WTC11 (cell line): Measurements from ENCODE around the gene ALOX12B. TPM values are rescaled to one million over a fixed set of nuclear protein-coding genes. Genes with fewer than 3 reads are reported as not detected.

ENCODE experiments used
- ATAC-seq: fragments of 200-7000 bp; cut with Tn5 transposase; 2 replicates; pipeline ENCODE4 v1.10.0; 2021; ENCODE audit warnings: mild to moderate bottlenecking, moderate library complexity
- CTCF ChIA-PET: fragments of 300-600 bp; sonication (Branson Sonifier 250); formaldehyde crosslinking; loops from one replicate; lab custom pipeline; 2021; ENCODE audit warnings: antibody characterized with exemption; lab: Charles Lee
- POLR2A ChIA-PET: fragments of 350-600 bp; sonication (Branson Sonifier 250); formaldehyde crosslinking; loops from one replicate; lab custom pipeline; 2021; ENCODE audit warnings: antibody characterized with exemption; lab: Charles Lee
- DNase-seq: peaks from one replicate; pipeline ENCODE4 v3.0.0; 2021; ENCODE audit warnings: low spot score
- H3K27ac Mint-ChIP-seq: 2 replicates; pipeline ENCODE4 v1.8.0; 2021; ENCODE audit warnings: mixed read lengths
- H3K27me3 Mint-ChIP-seq: 2 replicates; pipeline ENCODE4 v1.8.0; 2021; ENCODE audit warnings: low read depth, mild to moderate bottlenecking, moderate library complexity, mixed read lengths
- H3K36me3 Mint-ChIP-seq: 2 replicates; pipeline ENCODE4 v1.8.0; 2021; ENCODE audit warnings: mixed read lengths
- H3K4me1 Mint-ChIP-seq: 2 replicates; pipeline ENCODE4 v1.8.0; 2022; ENCODE audit warnings: mixed read lengths
- H3K4me3 Mint-ChIP-seq: 2 replicates; pipeline ENCODE4 v1.8.0; 2021; ENCODE audit warnings: mild to moderate bottlenecking, moderate library complexity, mixed read lengths
- H3K9me3 Mint-ChIP-seq: 2 replicates; pipeline ENCODE4 v1.8.0; 2021; ENCODE audit warnings: mixed read lengths
- AR ChIP-seq: fragments of 250-450 bp; sonication (Bioruptor Pico); IDR thresholded peaks from 2 replicates; pipeline ENCODE4 v1.9.0; 2021; ENCODE audit warnings: mild to moderate bottlenecking
- CBFB ChIP-seq: sonication (generic); formaldehyde crosslinking; IDR thresholded peaks from 2 replicates; pipeline ENCODE4 v1.8.1; 2022; ENCODE audit warnings: mild to moderate bottlenecking, low read depth, missing genetic modification reagents
- CREM ChIP-seq: sonication (generic); formaldehyde crosslinking; IDR thresholded peaks from 2 replicates; pipeline ENCODE4 v1.8.1; 2022; ENCODE audit warnings: mild to moderate bottlenecking, missing genetic modification reagents, moderate library complexity
- FOXK1 ChIP-seq: sonication (generic); formaldehyde crosslinking; IDR thresholded peaks from 2 replicates; pipeline ENCODE4 v1.8.0; 2022; ENCODE audit warnings: mild to moderate bottlenecking, moderate library complexity, missing genetic modification reagents
- FOXP1 ChIP-seq: sonication (generic); formaldehyde crosslinking; IDR thresholded peaks from 2 replicates; pipeline ENCODE4 v1.8.0; 2022; ENCODE audit warnings: missing genetic modification reagents, mild to moderate bottlenecking, moderate library complexity, borderline replicate concordance
- FOXP4 ChIP-seq: sonication (generic); formaldehyde crosslinking; IDR thresholded peaks from 2 replicates; pipeline ENCODE4 v1.8.0; 2022; ENCODE audit warnings: mild to moderate bottlenecking, missing genetic modification reagents
- IRF1 ChIP-seq: sonication (generic); formaldehyde crosslinking; IDR thresholded peaks from 2 replicates; pipeline ENCODE4 v1.8.0; 2023; ENCODE audit warnings: missing genetic modification reagents
- JUN ChIP-seq: sonication (generic); formaldehyde crosslinking; IDR thresholded peaks from 2 replicates; pipeline ENCODE4 v1.8.0; 2023; ENCODE audit warnings: mild to moderate bottlenecking, missing genetic modification reagents
- MLX ChIP-seq: sonication (generic); formaldehyde crosslinking; IDR thresholded peaks from 2 replicates; pipeline ENCODE4 v1.8.1; 2023; ENCODE audit warnings: mild to moderate bottlenecking, missing genetic modification reagents, moderate library complexity
- NFYB ChIP-seq: sonication (generic); formaldehyde crosslinking; conservative IDR thresholded peaks from 2 replicates; pipeline ENCODE4 v1.8.0; 2022; ENCODE audit warnings: low read depth, missing genetic modification reagents
- NR3C1 ChIP-seq: sonication (generic); formaldehyde crosslinking; conservative IDR thresholded peaks from 2 replicates; pipeline ENCODE4 v1.8.1; 2023; ENCODE audit warnings: low read depth, mild to moderate bottlenecking, missing genetic modification reagents
- PRRX2 ChIP-seq: fragments of 250-450 bp; sonication (Bioruptor Pico); IDR thresholded peaks from 2 replicates; pipeline ENCODE4 v1.8.0; 2021; ENCODE audit warnings: mild to moderate bottlenecking
- RORB ChIP-seq: fragments of 250-450 bp; sonication (Bioruptor Pico); IDR thresholded peaks from 2 replicates; pipeline ENCODE4 v1.9.0; 2021; ENCODE audit warnings: mild to moderate bottlenecking
- SMAD3 ChIP-seq: sonication (generic); formaldehyde crosslinking; IDR thresholded peaks from 2 replicates; pipeline ENCODE4 v1.8.0; 2022; ENCODE audit warnings: missing genetic modification reagents, mild to moderate bottlenecking, borderline replicate concordance
- TEAD4 ChIP-seq: sonication (generic); formaldehyde crosslinking; IDR thresholded peaks from 2 replicates; pipeline ENCODE4 v1.8.0; 2022; ENCODE audit warnings: mild to moderate bottlenecking, missing genetic modification reagents
- USF1 ChIP-seq: sonication (generic); formaldehyde crosslinking; IDR thresholded peaks from 2 replicates; pipeline ENCODE4 v1.8.0; 2022; ENCODE audit warnings: mild to moderate bottlenecking, missing genetic modification reagents
- ZBTB21 ChIP-seq: sonication (generic); formaldehyde crosslinking; IDR thresholded peaks from 2 replicates; pipeline ENCODE4 v1.8.1; 2023; ENCODE audit warnings: mild to moderate bottlenecking, missing genetic modification reagents, borderline replicate concordance
- ZNF138 ChIP-seq: sonication (generic); formaldehyde crosslinking; conservative IDR thresholded peaks from 2 replicates; pipeline ENCODE4 v1.8.1; 2022; ENCODE audit warnings: mild to moderate bottlenecking, moderate library complexity, missing genetic modification reagents
- ZNF263 ChIP-seq: sonication (generic); formaldehyde crosslinking; IDR thresholded peaks from 2 replicates; pipeline ENCODE4 v1.8.1; 2022; ENCODE audit warnings: low read depth, mild to moderate bottlenecking, moderate library complexity, missing genetic modification reagents
- ZNF317 ChIP-seq: sonication (generic); formaldehyde crosslinking; IDR thresholded peaks from 2 replicates; pipeline ENCODE4 v1.8.1; 2023; ENCODE audit warnings: low read depth, mild to moderate bottlenecking, moderate library complexity, missing genetic modification reagents, borderline replicate concordance
- ZNF396 ChIP-seq: fragments of 250-450 bp; sonication (Bioruptor Pico); IDR thresholded peaks from 2 replicates; pipeline ENCODE4 v1.8.0; 2021; ENCODE audit warnings: mild to moderate bottlenecking, moderate library complexity, borderline replicate concordance
- ZNF425 ChIP-seq: fragments of 250-450 bp; sonication (Bioruptor Pico); conservative IDR thresholded peaks from 2 replicates; pipeline ENCODE4 v1.9.0; 2021; ENCODE audit warnings: mild to moderate bottlenecking
- ZSCAN18 ChIP-seq: fragments of 250-450 bp; sonication (Bioruptor Pico); IDR thresholded peaks from 2 replicates; pipeline ENCODE4 v2.1.2; 2022; ENCODE audit warnings: mild to moderate bottlenecking, moderate library complexity
- total RNA-seq: library from RNA; stranded (reverse); gene quantifications from 3 replicates; pipeline ENCODE4 v1.2.3, GENCODE V29; 2021

ALOX12B gene
- total RNA-seq, 1 experiment from 2014 or later, result 0.72 TPM

GRCh38 chr17:8100111-8100510 lies 12.6 kb upstream of the ALOX12B start:
- no peaks in the 10 kb centered on the region for H3K36me3 Mint-ChIP-seq
- no peak for DNase-seq
- no peak for TF ChIP-seq CREM
- TF ChIP-seq ZNF317 (CRISPR knock-in tag), result no peak
- TF ChIP-seq AR (CRISPR knock-in tag), result no peak
- TF ChIP-seq TEAD4 (CRISPR knock-in tag), result no peak
- TF ChIP-seq JUN, result no peak
- no peak for TF ChIP-seq ZSCAN18 (CRISPR knock-in tag)
- no peak for TF ChIP-seq FOXP4 (CRISPR knock-in tag)
- no peak for TF ChIP-seq MLX (CRISPR knock-in tag)
- TF ChIP-seq CBFB (CRISPR knock-in tag), result no peak
- no peak for TF ChIP-seq NFYB (CRISPR knock-in tag)
- TF ChIP-seq RORB, result no peak
- TF ChIP-seq, all 79 proteins: peak for 0
- Mint-ChIP-seq H3K4me3 (no peak overlapping the region), H3K4me1 (0 out of 2 replicates have a peak, but pooled peaks cover 2% of the 10 kb centered on the region), H3K27me3 (peaks cover 26% of the 10 kb centered on the region), H3K9me3 (no peaks in the 10 kb centered on the region; the same call in 1 of the 2 replicates), H3K27ac (no peak overlapping the region)
- ChIA-PET POLR2A (no interaction called here), CTCF (interaction anchor here (1.0 to 4.2 kb wide), 7 partner anchors 10 to 83 kb away, joined by 3 to 19 read pairs (median 5); partner anchors contain the start of gene ALOXE3)
- no peak for ATAC-seq

GRCh38 chr17:8096541-8096940 lies 9.0 kb upstream of the ALOX12B start:
- CTCF ChIA-PET, result interaction anchor here (1.1 kb wide), 3 partner anchors 14 to 204 kb away, joined by 3 to 8 read pairs (median 4); no protein-coding TSS in a partner anchor
- Mint-ChIP-seq H3K27ac (no peak overlapping the region), H3K4me1 (peaks cover 5% of the 10 kb centered on the region; the same call in 1 of the 2 replicates), H3K27me3 (peaks cover 20% of the 10 kb centered on the region), H3K9me3 (no peaks in the 10 kb centered on the region), H3K4me3 (no peak overlapping the region), H3K36me3 (no peaks in the 10 kb centered on the region)
- DNase-seq (no peak), ATAC-seq (no peak)
- POLR2A ChIA-PET, result no interaction called here
- TF ChIP-seq IRF1 (CRISPR knock-in tag) (no peak), ZNF138 (CRISPR knock-in tag) (no peak), USF1 (no peak), FOXK1 (CRISPR knock-in tag) (no peak), NR3C1 (no peak), FOXP1 (CRISPR knock-in tag) (no peak), ZNF425 (CRISPR knock-in tag) (no peak), ZNF263 (CRISPR knock-in tag) (no peak), PRRX2 (CRISPR knock-in tag) (no peak), SMAD3 (CRISPR knock-in tag) (no peak), ZNF396 (CRISPR knock-in tag) (no peak), ZBTB21 (no peak)
